Activated B cell treated with CpG ODN at 0.5 μM for 24 hours (primary cell): Measurements from ENCODE around the gene DCAF4L1. TPM values are rescaled to one million over a fixed set of nuclear protein-coding genes. Genes with fewer than 3 reads are reported as not detected.

Experiments
- ATAC-seq: fragments of 200-7000 bp; cut with Tn5 transposase; one replicate; pipeline ENCODE4 v1.10.0; 2021; ENCODE audit warnings: low read depth, mild to moderate bottlenecking, moderate library complexity
- CTCF ChIA-PET: fragments of 350-600 bp; sonication (Branson Sonifier 250); formaldehyde crosslinking; loops from one replicate; lab custom pipeline; 2021; ENCODE audit warnings: antibody characterized with exemption; lab: Charles Lee
- POLR2A ChIA-PET: fragments of 350-600 bp; sonication (Branson Sonifier 250); formaldehyde crosslinking; loops from one replicate; lab custom pipeline; 2021; ENCODE audit warnings: antibody characterized with exemption; lab: Charles Lee
- DNase-seq: peaks from one replicate; pipeline ENCODE4 v3.0.0; 2022
- H3K27ac Mint-ChIP-seq: one replicate; pipeline ENCODE4 v1.8.0; 2020; ENCODE audit warnings: mixed read lengths
- H3K27me3 Mint-ChIP-seq: one replicate; pipeline ENCODE4 v1.8.0; 2021; ENCODE audit warnings: mixed read lengths
- H3K36me3 Mint-ChIP-seq: one replicate; pipeline ENCODE4 v1.8.0; 2021; ENCODE audit warnings: low read depth, mixed read lengths
- H3K4me1 Mint-ChIP-seq: one replicate; pipeline ENCODE4 v1.8.0; 2021; ENCODE audit warnings: mixed read lengths
- H3K4me3 Mint-ChIP-seq: one replicate; pipeline ENCODE4 v1.8.0; 2020; ENCODE audit warnings: mild to moderate bottlenecking, mixed read lengths
- H3K9me3 Mint-ChIP-seq: one replicate; pipeline ENCODE4 v1.8.0; 2020; ENCODE audit warnings: mixed read lengths
- CTCF ChIP-seq: fragments of 200-600 bp; IDR thresholded peaks from one replicate; pipeline ENCODE4 v1.8.0; 2022; ENCODE audit warnings: antibody characterized with exemption, mild to moderate bottlenecking
- intact Hi-C: fragments of 100-400 bp; cut with micrococcal nuclease; formaldehyde crosslinking; loops from one replicate; pipeline ENCODE4 v1.15.1; 2024
- total RNA-seq: library from RNA; stranded (reverse); gene quantifications from 2 replicates; pipeline ENCODE4 v1.2.3, GENCODE V29; 2022

DCAF4L1 gene
- 0.22 and 0.24 TPM in 2 replicates for total RNA-seq

GRCh38 chr4:41981456-41981855, at the start of gene DCAF4L1:
Gene DCAF4L1, plus strand, starts transcription at chr4:41981756. Its CDS starts 37 bp downstream, at chr4:41981793.
- POLR2A ChIA-PET, result no interaction called here
- Mint-ChIP-seq H3K4me1 (no peaks in the 10 kb centered on the region), H3K27ac (no peak within 1 kb of the TSS), H3K27me3 (no peaks in the 10 kb centered on the region), H3K36me3 (no peaks in the 10 kb centered on the region), H3K9me3 (no peaks in the 10 kb centered on the region), H3K4me3 (no peak within 1 kb of the TSS)
- no peak for ATAC-seq
- no peak for DNase-seq
- CTCF ChIA-PET, result no interaction called here
- intact Hi-C loops, result no loop called here
- no peak for TF ChIP-seq CTCF

GRCh38 chr4:41932988-41933387, 48.6 kb upstream of the DCAF4L1 start:
- no peak overlapping the region for H3K4me3 Mint-ChIP-seq
- POLR2A ChIA-PET, result no interaction called here
- H3K27me3 Mint-ChIP-seq, result peaks cover 5% of the 10 kb centered on the region
- intact Hi-C loops, result no loop called here
- DNase-seq, result no peak
- peaks cover 12% of the 10 kb centered on the region for H3K36me3 Mint-ChIP-seq
- no peak overlapping the region for H3K27ac Mint-ChIP-seq
- no peak for ATAC-seq
- CTCF ChIA-PET, result no interaction called here
- H3K9me3 Mint-ChIP-seq, result no peaks in the 10 kb centered on the region
- H3K4me1 Mint-ChIP-seq, result peaks cover 28% of the 10 kb centered on the region
- TF ChIP-seq CTCF, result no peak

GRCh38 chr4:41933997-41934503, 47.5 kb upstream of the DCAF4L1 start:
- intact Hi-C loops, result loop anchor here (2.0 kb wide), 1 partner anchor 219 kb away; the partner anchor contains the start of gene BEND4

GRCh38 chr4:41934514-41934900, 47.0 kb upstream of the DCAF4L1 start:
- peak overlapping the region; percentile 50 for H3K27ac Mint-ChIP-seq
- TF ChIP-seq CTCF, result no peak
- no peaks in the 10 kb centered on the region for H3K27me3 Mint-ChIP-seq
- POLR2A ChIA-PET, result interaction anchor here (1.7 kb wide), 2 partner anchors 56 to 218 kb away, joined by 6 to 12 read pairs; partner anchors contain the start of genes BEND4 and SLC30A9
- H3K36me3 Mint-ChIP-seq, result peaks cover 21% of the 10 kb centered on the region
- intact Hi-C loops, result loop anchor here (2.0 kb wide), 1 partner anchor 218 kb away; the partner anchor contains the start of gene BEND4
- CTCF ChIA-PET, result interaction anchor here (1.0 kb wide), 1 partner anchor 56 kb away, joined by 3 read pairs; the partner anchor contains the start of gene SLC30A9
- ATAC-seq (no peak), DNase-seq (no peak)
- H3K9me3 Mint-ChIP-seq, result no peaks in the 10 kb centered on the region
- peaks cover 28% of the 10 kb centered on the region for H3K4me1 Mint-ChIP-seq
- H3K4me3 Mint-ChIP-seq, result peak overlapping the region; percentile 93

More at GRCh38 chr4:41933997-41934503, 47.5 kb upstream of the DCAF4L1 start:
- TF ChIP-seq CTCF, result no peak
- H3K27ac Mint-ChIP-seq, result no peak overlapping the region
- ChIA-PET POLR2A (interaction anchor here (1.7 kb wide), 1 partner anchor 218 kb away, joined by 6 read pairs; the partner anchor contains the start of gene BEND4), CTCF (no interaction called here)
- H3K36me3 Mint-ChIP-seq, result peaks cover 16% of the 10 kb centered on the region
- peaks cover 28% of the 10 kb centered on the region for H3K4me1 Mint-ChIP-seq
- H3K4me3 Mint-ChIP-seq, result peak overlapping the region; percentile 93
- no peak for ATAC-seq
- no peaks in the 10 kb centered on the region for H3K27me3 Mint-ChIP-seq
- no peaks in the 10 kb centered on the region for H3K9me3 Mint-ChIP-seq
- no peak for DNase-seq

GRCh38 chr4:41934901-41935651, 46.5 kb upstream of the DCAF4L1 start, which contains the start of gene TMEM33:
Gene TMEM33, plus strand, starts transcription at chr4:41935429. Its CDS starts 56 bp downstream, at chr4:41935485.
- CTCF ChIA-PET, result interaction anchor here (1.0 kb wide), 1 partner anchor 55 kb away, joined by 3 read pairs; the partner anchor contains the start of gene SLC30A9
- H3K27me3 Mint-ChIP-seq, result no peaks in the 10 kb centered on the region
- ATAC-seq (peak; percentile 89), DNase-seq (peak; percentile 58)
- TF ChIP-seq CTCF, result no peak
- intact Hi-C loops, result loop anchor here (1.0 to 2.0 kb wide), 2 partner anchors 55 to 218 kb away; partner anchors contain the start of genes BEND4 and SLC30A9
- H3K4me1 Mint-ChIP-seq, result peaks cover 31% of the 10 kb centered on the region
- H3K9me3 Mint-ChIP-seq, result no peaks in the 10 kb centered on the region
- POLR2A ChIA-PET, result interaction anchor here (1.7 kb wide), 2 partner anchors 55 to 217 kb away, joined by 6 to 12 read pairs; partner anchors contain the start of genes BEND4 and SLC30A9
- peak within 1 kb of the TSS; percentile 93 for H3K4me3 Mint-ChIP-seq
- peak within 1 kb of the TSS; percentile 50 for H3K27ac Mint-ChIP-seq
- peaks cover 27% of the 10 kb centered on the region for H3K36me3 Mint-ChIP-seq
